Activated CD4-positive, alpha-beta T cell treated with anti-CD3 and anti-CD28 coated beads for 4 hours (primary cell): ENCODE results near the gene CDC14B.
A peak's percentile ranks its signal among the peaks of the same experiment; 100 is the strongest.
"Not testable (repeated sequence)": the region's sequence is repeated elsewhere in the genome, so short reads cannot be mapped to it uniquely, and the experiment has no call there.

Source experiments
- DNase-seq, 2 donors: peaks; one replicate each; pipeline ENCODE4 v3.0.0-alpha.2; 2020

Gene CDC14B

GRCh38 chr9:96621618-96622017 lies 2.0 kb upstream of the CDC14B start:
- DNase-seq: no peak

- no peak for DNase-seq
These were observed 1.2 kb upstream of the CDC14B start for GRCh38 chr9:96620832-96621269.

- no peak for DNase-seq
These were observed 505 bp upstream of the CDC14B start for GRCh38 chr9:96620181-96620514.

- DNase-seq: no peak
These were observed 548 bp downstream of the CDC14B start for GRCh38 chr9:96619124-96619465.

GRCh38 chr9:96618209-96619123 lies 1.2 kb downstream of the CDC14B start:
- DNase-seq: peak; percentile 6 to 12

GRCh38 chr9:96617439-96618185 lies 2.0 kb downstream of the CDC14B start:
- DNase-seq: no peak

- DNase-seq: no peak
These were observed 2.7 kb downstream of the CDC14B start for GRCh38 chr9:96616817-96617438.

GRCh38 chr9:96615411-96615810 lies 4.2 kb downstream of the CDC14B start:
- no peak for DNase-seq

GRCh38 chr9:96614664-96615063 lies 5.0 kb downstream of the CDC14B start:
- not testable (repeated sequence) for DNase-seq

GRCh38 chr9:96612966-96613589 lies 6.6 kb downstream of the CDC14B start:
- DNase-seq: no peak

GRCh38 chr9:96612105-96612965 lies 7.3 kb downstream of the CDC14B start:
- DNase-seq: no peak

GRCh38 chr9:96611302-96611701 lies 8.3 kb downstream of the CDC14B start:
- DNase-seq: no peak

GRCh38 chr9:96609732-96610131 lies 9.9 kb downstream of the CDC14B start:
- no peak for DNase-seq

- no peak for DNase-seq
These were observed 11.7 kb downstream of the CDC14B start for GRCh38 chr9:96607971-96608370.

GRCh38 chr9:96605328-96605727 lies 14.3 kb downstream of the CDC14B start:
- DNase-seq: no peak

- no peak for DNase-seq
These were observed 15.7 kb downstream of the CDC14B start for GRCh38 chr9:96604004-96604319.

GRCh38 chr9:96603305-96604003 lies 16.2 kb downstream of the CDC14B start:
- DNase-seq: no peak

GRCh38 chr9:96599298-96599697 lies 20.3 kb downstream of the CDC14B start:
- DNase-seq: no peak

GRCh38 chr9:96596601-96597111 lies 23.0 kb downstream of the CDC14B start:
- DNase-seq: no peak

- no peak for DNase-seq
These were observed 32.0 kb downstream of the CDC14B start for GRCh38 chr9:96587338-96588315.
